CD14-positive monocyte (primary cell): ENCODE measurements around the gene CTSA. TPM values are rescaled to one million over a fixed set of nuclear protein-coding genes. Genes with fewer than 3 reads are reported as not detected.
A peak's percentile ranks its signal among the peaks of the same experiment; 100 is the strongest.

ENCODE experiments used
- DNase-seq, 3 donors: peaks; one replicate each; pipeline ENCODE4 v3.0.0-alpha.2; 2011 to 2022
- H2AFZ ChIP-seq: 2 replicates; pipeline ENCODE4 v1.6.0; 2012; ENCODE audit warnings: mild to moderate bottlenecking, low read depth, low read length, inconsistent platforms; ENCODE audit not compliant: insufficient read depth, poor library complexity, severe bottlenecking
- H3K27ac ChIP-seq, 2 donors: 1 replicate in 1 of 2; 2 replicates in 1 of 2; pipeline ENCODE4 v1.5.1; 2012 to 2013; ENCODE audit warnings: low read length in 2 of 2, control low read depth in 1 of 2, inconsistent platforms in 1 of 2, low read depth in 1 of 2, mild to moderate bottlenecking in 1 of 2
- H3K27me3 ChIP-seq, 2 donors: one replicate each; pipeline versions ENCODE4 v1.6.0 to v1.6.1; 2011 to 2013; ENCODE audit warnings: low read length in 2 of 2; ENCODE audit not compliant: control insufficient read depth in 2 of 2, insufficient read depth in 2 of 2
- H3K36me3 ChIP-seq, 2 donors: replicated peaks in 1 of 2; 1 replicate in 1 of 2; 2 replicates in 1 of 2; pipeline versions ENCODE4 v1.5.1 to v1.6.1; 2012 to 2013; ENCODE audit warnings: low read length in 2 of 2, control low read depth in 1 of 2, inconsistent platforms in 1 of 2, mild to moderate bottlenecking in 1 of 2; ENCODE audit not compliant: insufficient read depth in 2 of 2, control insufficient read depth in 1 of 2
- H3K4me1 ChIP-seq, 2 donors: 1 replicate in 1 of 2; 2 replicates in 1 of 2; pipeline versions ENCODE4 v1.5.1 to v1.6.1; 2012 to 2013; ENCODE audit warnings: low read length in 2 of 2, control low read depth in 1 of 2, inconsistent platforms in 1 of 2, mild to moderate bottlenecking in 1 of 2, moderate library complexity in 1 of 2; ENCODE audit not compliant: insufficient read depth in 2 of 2, control insufficient read depth in 1 of 2
- H3K4me2 ChIP-seq: replicated peaks from 2 replicates; pipeline ENCODE3; 2012; ENCODE audit warnings: low read length, moderate library complexity, mild to moderate bottlenecking; ENCODE audit not compliant: poor library complexity, severe bottlenecking; ENCODE audit errors: extremely low read depth
- H3K4me3 ChIP-seq, 3 experiments: fragments of 200-600 bp in 1 of 3; sonication (generic) in 1 of 3; replicated peaks in 1 of 3; 1 replicate in 2 of 3; 2 replicates in 1 of 3; pipeline ENCODE4 v1.5.1; 2011 to 2013; ENCODE audit warnings: low read length in 3 of 3, mild to moderate bottlenecking in 3 of 3, control low read depth in 2 of 3, low read depth in 2 of 3, inconsistent platforms in 1 of 3, moderate library complexity in 1 of 3
- H3K79me2 ChIP-seq: 2 replicates; pipeline ENCODE4 v1.6.0; 2012; ENCODE audit warnings: mild to moderate bottlenecking, control low read depth, inconsistent platforms, low read length, moderate library complexity; ENCODE audit not compliant: insufficient read depth
- H3K9ac ChIP-seq: 2 replicates; pipeline ENCODE4 v1.6.0; 2017; ENCODE audit warnings: low read length, mild to moderate bottlenecking; ENCODE audit not compliant: insufficient read depth, poor library complexity, severe bottlenecking
- H3K9me3 ChIP-seq, 2 donors: replicated peaks in 1 of 2; 1 replicate in 1 of 2; 2 replicates in 1 of 2; pipeline versions ENCODE4 v1.5.1 to v1.6.1; 2012 to 2013; ENCODE audit warnings: low read length in 2 of 2, control low read depth in 1 of 2; ENCODE audit not compliant: control insufficient read depth in 1 of 2, insufficient read depth in 1 of 2
- H4K20me1 ChIP-seq: 2 replicates; pipeline ENCODE4 v1.6.0; 2012; ENCODE audit warnings: mild to moderate bottlenecking, low read length, control low read depth, moderate library complexity; ENCODE audit not compliant: insufficient read depth
- H3K27ac Mint-ChIP-seq, 7 donors: one replicate each; pipeline ENCODE4 v1.8.0; 2020; ENCODE audit warnings: mild to moderate bottlenecking in 7 of 7, mixed read lengths in 7 of 7, moderate library complexity in 6 of 7, inconsistent platforms in 2 of 7
- H3K27me3 Mint-ChIP-seq, 3 donors: one replicate each; pipeline ENCODE4 v1.8.0; 2021 to 2022; ENCODE audit warnings: low read depth in 3 of 3, mild to moderate bottlenecking in 3 of 3, mixed read lengths in 3 of 3, moderate library complexity in 3 of 3, inconsistent platforms in 1 of 3
- H3K36me3 Mint-ChIP-seq, 2 donors: one replicate each; pipeline ENCODE4 v1.8.0; 2020; ENCODE audit warnings: mixed read lengths in 2 of 2, inconsistent platforms in 1 of 2, mild to moderate bottlenecking in 1 of 2
- H3K4me1 Mint-ChIP-seq: one replicate; pipeline ENCODE4 v1.8.0; 2020; ENCODE audit warnings: mild to moderate bottlenecking, mixed read lengths
- H3K4me3 Mint-ChIP-seq, 2 donors: one replicate each; pipeline ENCODE4 v1.8.0; 2020; ENCODE audit warnings: mild to moderate bottlenecking in 2 of 2, mixed read lengths in 2 of 2, moderate library complexity in 1 of 2
- H3K9me3 Mint-ChIP-seq, 7 donors: one replicate each; pipeline ENCODE4 v1.8.0; 2020 to 2022; ENCODE audit warnings: mixed read lengths in 7 of 7, mild to moderate bottlenecking in 6 of 7, moderate library complexity in 6 of 7, inconsistent platforms in 2 of 7
- CTCF ChIP-seq: fragments of 200-600 bp; IDR thresholded peaks from one replicate; pipeline ENCODE4 v1.8.0; 2022; ENCODE audit warnings: antibody characterized with exemption, mild to moderate bottlenecking
- WGBS: methylation state at CpG from one replicate; pipeline ENCODE4 v1.1.5; 2013; ENCODE audit warnings: missing lambda C conversion rate; ENCODE audit not compliant: insufficient coverage; 5-methylcytosine and 5-hydroxymethylcytosine counted together
- intact Hi-C, 2 donors: fragments of 100-400 bp; cut with micrococcal nuclease; formaldehyde crosslinking; loops; one replicate each; pipeline versions ENCODE4 v1.15.0 to v1.15.1; 2023
- polyA plus RNA-seq, 3 donors: library from polyadenylated mRNA; depleted of rRNA in 1 of 3; unstranded in 2 of 3; stranded (reverse) in 1 of 3; fragments of 300-500 nt in 2 of 3; fragments of >200 nt in 1 of 3; fragmentation: Illumina TruSeq in 2 of 3; gene quantifications; 1 replicate in 2 of 3; 2 replicates in 1 of 3; pipeline ENCODE4 v1.2.3, GENCODE V29; 2012 to 2021

CTSA gene
- polyA plus RNA-seq, 3 donors: 279 to 489 (median 366) TPM

GRCh38 chr20:45908084-45908483 lies 16.9 kb downstream of the CTSA start:
- peaks cover 2 to 3% (median 2%) of the 10 kb centered on the region in 3 donors for H3K27me3 Mint-ChIP-seq
- WGBS: 97% methylated on average over 2 of the region's 2 CpGs
- peaks cover 37 to 38% of the 10 kb centered on the region in 2 donors for H3K4me1 ChIP-seq
- no peak overlapping the region for H3K27ac ChIP-seq
- H3K4me3 ChIP-seq: no peak overlapping the region
- H3K4me1 Mint-ChIP-seq: peaks cover 39% of the 10 kb centered on the region
- H3K79me2 ChIP-seq: no peaks in the 10 kb centered on the region
- H3K9ac ChIP-seq: no peak overlapping the region
- H4K20me1 ChIP-seq: no peaks in the 10 kb centered on the region
- TF ChIP-seq CTCF: no peak
- H3K9me3 ChIP-seq: no peaks in the 10 kb centered on the region
- H3K27ac Mint-ChIP-seq: peak overlapping the region in 1 of 7 donors; percentile 27
- no peak for DNase-seq
- intact Hi-C loops: no loop called here
- peaks cover 0 to 1% of the 10 kb centered on the region in 2 donors for H3K36me3 Mint-ChIP-seq
- H3K4me2 ChIP-seq: no peak overlapping the region
- H3K36me3 ChIP-seq: no peaks in the 10 kb centered on the region
- H3K27me3 ChIP-seq: no peaks in the 10 kb centered on the region
- H3K4me3 Mint-ChIP-seq: peak overlapping the region in 1 of 2 donors; percentile 47
- H3K9me3 Mint-ChIP-seq: peaks cover 0 to 3% (median 0%) of the 10 kb centered on the region in 7 donors
- no peak overlapping the region for H2AFZ ChIP-seq

- H2AFZ ChIP-seq: peak overlapping the region; percentile 29
- no peak for DNase-seq
- H3K27me3 ChIP-seq: no peaks in the 10 kb centered on the region
- H3K4me3 Mint-ChIP-seq: no peak overlapping the region
- peaks cover 0 to 3% (median 0%) of the 10 kb centered on the region in 7 donors for H3K9me3 Mint-ChIP-seq
- H3K36me3 Mint-ChIP-seq: peaks cover 0 to 1% of the 10 kb centered on the region in 2 donors
- H3K4me1 Mint-ChIP-seq: peaks cover 46% of the 10 kb centered on the region
- H3K79me2 ChIP-seq: no peaks in the 10 kb centered on the region
- H3K4me2 ChIP-seq: peak overlapping the region; percentile 86
- TF ChIP-seq CTCF: no peak
- peaks cover 2 to 3% (median 3%) of the 10 kb centered on the region in 3 donors for H3K27me3 Mint-ChIP-seq
- H3K4me3 ChIP-seq: peak overlapping the region in 1 of 3 experiments; percentile 27
- intact Hi-C loops: no loop called here
- no peaks in the 10 kb centered on the region for H4K20me1 ChIP-seq
- H3K9me3 ChIP-seq: no peaks in the 10 kb centered on the region
- 81% methylated on average over 11 of the region's 12 CpGs for WGBS
- H3K27ac Mint-ChIP-seq: peak overlapping the region in 5 of 7 donors; percentile 81 to 99 (median 90)
- H3K36me3 ChIP-seq: no peaks in the 10 kb centered on the region
- no peak overlapping the region for H3K9ac ChIP-seq
- peaks cover 50% of the 10 kb centered on the region in 2 donors for H3K4me1 ChIP-seq
- H3K27ac ChIP-seq: peak overlapping the region; percentile 82 to 89
Observed at GRCh38 chr20:45909336-45909808, 18.2 kb downstream of the CTSA start.
